Activated CD4-positive, alpha-beta T cell treated with anti-CD3 and anti-CD28 coated beads for 36 hours (primary cell): ENCODE data around the gene BCS1L. TPM values are rescaled to one million over a fixed set of nuclear protein-coding genes. Genes with fewer than 3 reads are reported as not detected.

Experiments
- ATAC-seq: fragments of 200-7000 bp; cut with Tn5 transposase; one replicate; pipeline ENCODE4 v1.10.0; 2021; ENCODE audit warnings: mild to moderate bottlenecking, moderate library complexity
- CTCF ChIA-PET: fragments of 350-600 bp; sonication (Branson Sonifier 250); formaldehyde crosslinking; loops from one replicate; lab custom pipeline; 2021; ENCODE audit warnings: antibody characterized with exemption; lab: Charles Lee
- POLR2A ChIA-PET: fragments of 350-600 bp; sonication (Branson Sonifier 250); formaldehyde crosslinking; loops from one replicate; lab custom pipeline; 2021; ENCODE audit warnings: antibody characterized with exemption, inconsistent platforms; lab: Charles Lee
- DNase-seq: peaks from one replicate; pipeline ENCODE4 v3.0.0-alpha.2; 2020
- H3K27ac Mint-ChIP-seq: one replicate; pipeline ENCODE4 v1.8.0; 2021; ENCODE audit warnings: mixed read lengths
- H3K27me3 Mint-ChIP-seq: one replicate; pipeline ENCODE4 v1.8.0; 2021; ENCODE audit warnings: mixed read lengths
- H3K36me3 Mint-ChIP-seq: one replicate; pipeline ENCODE4 v1.8.0; 2021; ENCODE audit warnings: low read depth, mixed read lengths
- H3K4me1 Mint-ChIP-seq: one replicate; pipeline ENCODE4 v1.8.0; 2021; ENCODE audit warnings: mixed read lengths
- H3K4me3 Mint-ChIP-seq: one replicate; pipeline ENCODE4 v1.8.0; 2021; ENCODE audit warnings: mild to moderate bottlenecking, moderate library complexity, mixed read lengths
- H3K9me3 Mint-ChIP-seq: one replicate; pipeline ENCODE4 v1.8.0; 2021; ENCODE audit warnings: low read depth, mixed read lengths
- intact Hi-C, 2 experiments: fragments of 100-400 bp; cut with DNase I in 1 of 2; cut with micrococcal nuclease in 1 of 2; formaldehyde crosslinking; loops; one replicate each; pipeline versions ENCODE4 v1.14.2 to v1.15.1; 2022 to 2024; cut with DNase I, micrococcal nuclease
- total RNA-seq, 2 experiments: library from RNA; stranded (reverse); gene quantifications; one replicate each; pipeline ENCODE4 v1.2.3, GENCODE V29; 2021

BCS1L gene
- total RNA-seq, 2 experiments from 2014 or later = 74.3 to 92.3 TPM

GRCh38 chr2:218638372-218638771 is 21.1 kb upstream of the BCS1L start:
- ChIA-PET CTCF (no interaction called here), POLR2A (no interaction called here)
- Mint-ChIP-seq H3K9me3 (no peaks in the 10 kb centered on the region), H3K27ac (no peak overlapping the region), H3K4me3 (no peak overlapping the region), H3K36me3 (peaks cover 46% of the 10 kb centered on the region), H3K27me3 (no peaks in the 10 kb centered on the region), H3K4me1 (no peaks in the 10 kb centered on the region)
- intact Hi-C loops = no loop called here
- ATAC-seq = no peak
- no peak for DNase-seq

- CTCF ChIA-PET = interaction anchor here (2.2 kb wide), 1 partner anchor 11 kb away, joined by 4 read pairs; no protein-coding TSS in a partner anchor
- no peaks in the 10 kb centered on the region for H3K9me3 Mint-ChIP-seq
Observed at GRCh38 chr2:218642121-218642656, 17.3 kb upstream of the BCS1L start.

DNA sequence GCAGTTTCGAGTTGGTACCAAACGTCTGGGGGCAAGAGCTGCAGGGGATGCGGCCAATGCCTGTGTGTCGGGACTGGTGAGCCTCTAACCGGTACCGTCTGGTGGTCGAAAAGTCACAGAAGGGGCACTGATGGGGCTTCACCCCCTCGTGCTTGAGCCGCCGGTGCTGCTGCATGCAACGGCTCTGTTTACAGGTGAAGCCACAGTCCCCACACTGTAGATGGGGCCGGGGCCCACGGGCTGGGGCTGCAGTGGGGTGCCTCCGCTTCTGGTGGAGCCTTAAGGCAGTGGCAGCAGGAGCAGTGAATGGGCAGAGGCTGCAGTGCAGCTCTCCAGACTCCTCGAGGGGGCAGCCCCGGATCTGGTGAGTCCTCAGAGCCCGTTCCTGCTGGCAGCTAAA is 16.7 kb upstream of the BCS1L start:
- no peaks in the 10 kb centered on the region for H3K27me3 Mint-ChIP-seq
- CTCF ChIA-PET = no interaction called here
- no peaks in the 10 kb centered on the region for H3K9me3 Mint-ChIP-seq
- H3K36me3 Mint-ChIP-seq = peaks cover 53% of the 10 kb centered on the region
- POLR2A ChIA-PET = no interaction called here
- no peak overlapping the region for H3K27ac Mint-ChIP-seq
- H3K4me3 Mint-ChIP-seq = no peak overlapping the region
- intact Hi-C loops = no loop called here
- peaks cover 5% of the 10 kb centered on the region for H3K4me1 Mint-ChIP-seq
- ATAC-seq (no peak), DNase-seq (no peak)

More at GRCh38 chr2:218642121-218642656, 17.3 kb upstream of the BCS1L start:
- POLR2A ChIA-PET = interaction anchor here (0.6 kb wide), 1 partner anchor 38 kb away, joined by 4 read pairs; no protein-coding TSS in a partner anchor
- Mint-ChIP-seq H3K4me3 (no peak overlapping the region), H3K27me3 (no peaks in the 10 kb centered on the region), H3K27ac (no peak overlapping the region), H3K36me3 (peaks cover 52% of the 10 kb centered on the region), H3K4me1 (no peaks in the 10 kb centered on the region)
- ATAC-seq (no peak), DNase-seq (no peak)
- intact Hi-C loops = no loop called here

- Mint-ChIP-seq H3K9me3 (no peaks in the 10 kb centered on the region), H3K4me1 (peaks cover 12% of the 10 kb centered on the region), H3K27ac (no peak overlapping the region), H3K27me3 (no peaks in the 10 kb centered on the region), H3K4me3 (no peak overlapping the region), H3K36me3 (peaks cover 53% of the 10 kb centered on the region)
- CTCF ChIA-PET = interaction anchor here (1.2 kb wide), 1 partner anchor 13 kb away, joined by 4 read pairs; no protein-coding TSS in a partner anchor
- POLR2A ChIA-PET = interaction anchor here (1.3 kb wide), 1 partner anchor 16 kb away, joined by 5 read pairs; the partner anchor contains the start of genes BCS1L and ZNF142
- ATAC-seq (no peak), DNase-seq (no peak)
- intact Hi-C loops = no loop called here
Observed at GRCh38 chr2:218643751-218644310, 15.7 kb upstream of the BCS1L start.

DNA sequence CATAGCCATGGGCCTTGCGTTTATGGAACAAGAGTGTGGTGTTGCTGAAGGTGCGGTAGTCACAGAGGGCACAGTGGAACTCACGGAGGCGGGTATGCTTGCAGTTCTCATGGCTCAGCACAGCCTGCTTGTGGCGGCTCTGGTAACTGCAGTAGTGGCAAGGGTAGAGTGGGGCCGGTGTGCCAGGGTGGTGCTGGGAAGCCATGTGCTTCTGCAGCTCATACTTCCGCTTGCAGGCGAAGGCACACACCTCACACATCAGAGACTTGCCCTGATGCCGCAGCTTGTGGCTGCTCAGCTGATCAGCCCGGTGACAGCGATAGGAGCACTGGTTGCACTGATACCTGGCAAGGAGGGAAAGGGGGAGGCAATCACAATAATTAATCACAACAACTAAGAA is 14.8 kb upstream of the BCS1L start:
- POLR2A ChIA-PET = interaction anchor here (1.3 kb wide), 1 partner anchor 15 kb away, joined by 5 read pairs; the partner anchor contains the start of genes BCS1L and ZNF142
- peaks cover 52% of the 10 kb centered on the region for H3K36me3 Mint-ChIP-seq
- H3K9me3 Mint-ChIP-seq = no peaks in the 10 kb centered on the region
- intact Hi-C loops = no loop called here
- CTCF ChIA-PET = interaction anchor here (0.5 to 1.2 kb wide), 2 partner anchors 14 to 87 kb away, joined by 3 to 4 read pairs; no protein-coding TSS in a partner anchor
- DNase-seq (no peak), ATAC-seq (no peak)
- peaks cover 12% of the 10 kb centered on the region for H3K4me1 Mint-ChIP-seq
- no peak overlapping the region for H3K4me3 Mint-ChIP-seq
- no peak overlapping the region for H3K27ac Mint-ChIP-seq
- H3K27me3 Mint-ChIP-seq = no peaks in the 10 kb centered on the region

- Mint-ChIP-seq H3K27me3 (no peaks in the 10 kb centered on the region), H3K4me1 (peaks cover 12% of the 10 kb centered on the region), H3K36me3 (peaks cover 50% of the 10 kb centered on the region), H3K9me3 (no peaks in the 10 kb centered on the region), H3K27ac (no peak overlapping the region), H3K4me3 (no peak overlapping the region)
- intact Hi-C loops = no loop called here
- POLR2A ChIA-PET = interaction anchor here (0.6 kb wide), 1 partner anchor 37 kb away, joined by 3 read pairs; no protein-coding TSS in a partner anchor
- ATAC-seq (no peak), DNase-seq (no peak)
- CTCF ChIA-PET = interaction anchor here (0.5 to 1.4 kb wide), 3 partner anchors 9 to 87 kb away, joined by 3 to 4 read pairs (median 4); no protein-coding TSS in a partner anchor
Observed at GRCh38 chr2:218645126-218645525, 14.4 kb upstream of the BCS1L start.

DNA sequence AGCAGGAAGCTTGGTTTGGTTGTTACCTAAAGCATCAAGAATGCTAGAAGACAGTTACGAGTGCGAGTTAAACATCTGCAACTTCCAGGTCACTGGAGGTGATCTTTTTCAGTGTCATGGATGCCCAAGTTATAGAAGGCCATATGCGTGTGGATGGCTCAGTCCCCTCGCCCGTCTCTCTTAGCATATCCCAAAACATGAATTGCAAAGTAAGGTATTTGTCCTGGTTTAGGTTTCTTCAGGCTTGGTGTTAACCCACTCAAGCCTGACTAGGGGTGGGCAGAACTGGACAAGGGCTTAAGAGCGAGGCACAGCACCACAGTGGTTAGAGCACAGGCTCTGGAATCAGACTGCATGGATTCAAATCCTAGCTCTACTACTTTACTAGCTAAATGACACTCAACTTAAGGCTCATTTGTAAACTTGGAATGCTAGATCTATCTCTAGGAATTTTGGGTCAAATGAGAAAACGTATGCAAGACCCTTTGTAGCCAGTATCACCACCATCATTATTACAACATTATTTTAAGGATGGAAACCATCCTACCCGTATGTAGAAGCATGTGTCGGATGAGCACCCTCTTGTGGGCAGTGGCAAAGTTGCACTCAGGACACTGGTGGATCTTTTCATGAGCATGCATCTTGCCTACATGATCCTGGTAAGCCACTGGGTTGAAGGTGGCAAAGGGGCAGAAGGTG is 11.2 kb upstream of the BCS1L start:
- ChIA-PET CTCF (interaction anchor here (0.6 to 3.3 kb wide), 22 partner anchors 12 to 641 kb away, joined by 3 to 38 read pairs (median 4); partner anchors contain the start of genes BCS1L, PLCD4 and ZNF142), POLR2A (interaction anchor here (1.0 kb wide), 1 partner anchor 78 kb away, joined by 3 read pairs; no protein-coding TSS in a partner anchor)
- Mint-ChIP-seq H3K4me3 (no peak overlapping the region), H3K9me3 (no peaks in the 10 kb centered on the region), H3K27ac (no peak overlapping the region), H3K36me3 (peaks cover 56% of the 10 kb centered on the region), H3K4me1 (peaks cover 12% of the 10 kb centered on the region), H3K27me3 (no peaks in the 10 kb centered on the region)
- DNase-seq (peak; percentile 72), ATAC-seq (peak; percentile 88)
- intact Hi-C loops = loop anchor here (1.0 to 2.0 kb wide), 4 partner anchors 199 to 347 kb away; no protein-coding TSS in a partner anchor

- ATAC-seq (no peak), DNase-seq (no peak)
- Mint-ChIP-seq H3K9me3 (no peaks in the 10 kb centered on the region), H3K27ac (no peak overlapping the region), H3K4me1 (peaks cover 12% of the 10 kb centered on the region), H3K36me3 (peaks cover 55% of the 10 kb centered on the region), H3K27me3 (no peaks in the 10 kb centered on the region), H3K4me3 (no peak overlapping the region)
- intact Hi-C loops = loop anchor here (1.0 to 2.0 kb wide), 4 partner anchors 199 to 347 kb away; no protein-coding TSS in a partner anchor
- ChIA-PET POLR2A (interaction anchor here (1.0 kb wide), 1 partner anchor 79 kb away, joined by 3 read pairs; no protein-coding TSS in a partner anchor), CTCF (interaction anchor here (0.6 to 3.3 kb wide), 14 partner anchors 11 to 642 kb away, joined by 3 to 38 read pairs (median 4); partner anchors contain the start of genes BCS1L and ZNF142)
Observed at GRCh38 chr2:218648787-218649100, 10.7 kb upstream of the BCS1L start.

GRCh38 chr2:218655751-218656150 is 3.7 kb upstream of the BCS1L start:
- intact Hi-C loops = loop anchor here (5.0 kb wide), 4 partner anchors 242 to 732 kb away; partner anchors contain the start of genes CNPPD1 (in 1 of the 2), DNPEP (in 1 of the 2) and RETREG2 (in 1 of the 2)
- DNase-seq (no peak), ATAC-seq (no peak)
- POLR2A ChIA-PET = interaction anchor here (0.6 kb wide), 1 partner anchor 10 kb away, joined by 3 read pairs; no protein-coding TSS in a partner anchor
- Mint-ChIP-seq H3K36me3 (peaks cover 45% of the 10 kb centered on the region), H3K27me3 (no peaks in the 10 kb centered on the region), H3K27ac (no peak overlapping the region), H3K9me3 (no peaks in the 10 kb centered on the region), H3K4me3 (no peak overlapping the region), H3K4me1 (peaks cover 29% of the 10 kb centered on the region)
- CTCF ChIA-PET = interaction anchor here (0.7 kb wide), 1 partner anchor 319 kb away, joined by 4 read pairs; no protein-coding TSS in a partner anchor

- ChIA-PET CTCF (interaction anchor here (0.7 to 5.2 kb wide), 17 partner anchors 9 to 368 kb away, joined by 3 to 38 read pairs (median 4); partner anchors contain the start of genes PLCD4, RNF25 and STK36), POLR2A (interaction anchor here (0.6 to 1.4 kb wide), 7 partner anchors 8 to 620 kb away, joined by 3 to 17 read pairs (median 5); partner anchors contain the start of genes RNF25 and STK36)
- ATAC-seq (peak; percentile 38), DNase-seq (peak; percentile 68)
- H3K4me3 Mint-ChIP-seq = peak overlapping the region; percentile 88
- no peaks in the 10 kb centered on the region for H3K27me3 Mint-ChIP-seq
- peaks cover 48% of the 10 kb centered on the region for H3K36me3 Mint-ChIP-seq
- H3K9me3 Mint-ChIP-seq = no peaks in the 10 kb centered on the region
- peaks cover 35% of the 10 kb centered on the region for H3K4me1 Mint-ChIP-seq
- intact Hi-C loops = loop anchor here (1.0 to 5.0 kb wide), 14 partner anchors 14 to 729 kb away; partner anchors contain the start of genes CNOT9 (in 2 of the 2), RNF25 (in 2 of the 2), STK36 (in 2 of the 2) and TTLL4 (in 2 of the 2)
- peak overlapping the region; percentile 89 for H3K27ac Mint-ChIP-seq
Observed at GRCh38 chr2:218658671-218659257, 719 bp upstream of the BCS1L start.
